Neuronal stem cell (in vitro differentiated cells): ENCODE data around the gene RNLS.

ENCODE experiments used
- DNase-seq: peaks from one replicate; pipeline ENCODE4 v3.0.0-alpha.2; 2013; ENCODE audit warnings: low spot score
- H2AFZ ChIP-seq: one replicate; pipeline ENCODE4 v1.6.1; 2013; ENCODE audit warnings: mild to moderate bottlenecking, low read length, inconsistent platforms
- H2AK5ac ChIP-seq: 2 replicates; pipeline ENCODE4 v1.6.1; 2013; ENCODE audit warnings: low read depth, mild to moderate bottlenecking, inconsistent platforms, low read length, moderate library complexity, mixed read lengths
- H2BK120ac ChIP-seq: 2 replicates; pipeline ENCODE4 v1.6.1; 2013; ENCODE audit warnings: low read depth, mild to moderate bottlenecking, inconsistent platforms, low read length, moderate library complexity, mixed read lengths
- H2BK12ac ChIP-seq: one replicate; pipeline ENCODE4 v1.6.1; 2013; ENCODE audit warnings: low read length, inconsistent platforms
- H2BK15ac ChIP-seq: 2 replicates; pipeline ENCODE4 v1.6.1; 2013; ENCODE audit warnings: mild to moderate bottlenecking, low read length, inconsistent platforms, mixed read lengths
- H2BK5ac ChIP-seq: one replicate; pipeline ENCODE4 v1.6.1; 2013; ENCODE audit warnings: inconsistent platforms, mild to moderate bottlenecking, low read length, moderate library complexity
- H3K14ac ChIP-seq: one replicate; pipeline ENCODE4 v1.6.1; 2013; ENCODE audit warnings: low read length, inconsistent platforms
- H3K18ac ChIP-seq: 2 replicates; pipeline ENCODE4 v1.6.1; 2013; ENCODE audit warnings: low read length, inconsistent platforms
- H3K23ac ChIP-seq: 2 replicates; pipeline ENCODE4 v1.6.1; 2013; ENCODE audit warnings: low read depth, mild to moderate bottlenecking, mixed read lengths, low read length, inconsistent platforms; ENCODE audit not compliant: poor library complexity
- H3K27ac ChIP-seq: replicated peaks from 3 replicates; pipeline ENCODE4 v1.5.1; 2013; ENCODE audit warnings: low read length, inconsistent platforms
- H3K27me3 ChIP-seq, 3 experiments: 2 replicates each; pipeline ENCODE4 v1.6.1; 2013; ENCODE audit warnings: low read length in 3 of 3, mild to moderate bottlenecking in 2 of 3, inconsistent platforms in 1 of 3, low read depth in 1 of 3, mixed read lengths in 1 of 3, moderate library complexity in 1 of 3; ENCODE audit not compliant: control insufficient read depth in 3 of 3, insufficient read depth in 3 of 3
- H3K36me3 ChIP-seq, 2 donors: replicated peaks in 1 of 2; 2 replicates each; pipeline ENCODE4 v1.6.1; 2013; ENCODE audit warnings: low read length in 2 of 2; ENCODE audit not compliant: control insufficient read depth in 2 of 2, insufficient read depth in 2 of 2
- H3K4ac ChIP-seq: 2 replicates; pipeline ENCODE4 v1.6.1; 2013; ENCODE audit warnings: inconsistent platforms, mild to moderate bottlenecking, low read length, moderate library complexity
- H3K4me1 ChIP-seq, 2 donors: 1 replicate in 1 of 2; 2 replicates in 1 of 2; pipeline ENCODE4 v1.6.1; 2013; ENCODE audit warnings: low read length in 2 of 2, low read depth in 1 of 2; ENCODE audit not compliant: control insufficient read depth in 2 of 2, insufficient read depth in 1 of 2
- H3K4me2 ChIP-seq: one replicate; pipeline ENCODE4 v1.6.1; 2013; ENCODE audit warnings: mild to moderate bottlenecking, low read length, inconsistent platforms; ENCODE audit not compliant: insufficient read depth, poor library complexity, severe bottlenecking
- H3K4me3 ChIP-seq, 2 donors: 2 replicates each; pipeline ENCODE4 v1.5.1; 2013; ENCODE audit warnings: low read length in 2 of 2, mild to moderate bottlenecking in 2 of 2, inconsistent platforms in 1 of 2, moderate library complexity in 1 of 2
- H3K79me1 ChIP-seq: one replicate; pipeline ENCODE4 v1.6.1; 2013; ENCODE audit warnings: low read depth, mild to moderate bottlenecking, inconsistent platforms, low read length, moderate library complexity
- H3K9ac ChIP-seq: one replicate; pipeline ENCODE4 v1.6.1; 2013; ENCODE audit warnings: mild to moderate bottlenecking, low read depth, low read length, inconsistent platforms; ENCODE audit not compliant: poor library complexity
- H3K9me3 ChIP-seq, 2 donors: replicated peaks in 1 of 2; 2 replicates each; pipeline versions ENCODE3 to v1.6.1; 2013; ENCODE audit warnings: low read length in 2 of 2, mild to moderate bottlenecking in 2 of 2, inconsistent platforms in 1 of 2, low read depth in 1 of 2, mixed read lengths in 1 of 2, moderate library complexity in 1 of 2; ENCODE audit not compliant: control insufficient read depth in 2 of 2, insufficient read depth in 1 of 2
- H4K8ac ChIP-seq: one replicate; pipeline ENCODE4 v1.6.1; 2013; ENCODE audit warnings: low read depth, mild to moderate bottlenecking, inconsistent platforms, low read length, moderate library complexity
- H4K91ac ChIP-seq: one replicate; pipeline ENCODE4 v1.6.1; 2013; ENCODE audit warnings: low read length, low read depth, mild to moderate bottlenecking, inconsistent platforms; ENCODE audit not compliant: poor library complexity
- WGBS, 2 donors: extraction: QIAGEN DNeasy Blood & Tissue Kit; methylation state at CpG; one replicate each; pipeline ENCODE4 v1.1.7; 2013; ENCODE audit warnings: missing lambda C conversion rate in 2 of 2, mixed read lengths in 1 of 2; ENCODE audit not compliant: insufficient read length in 2 of 2, insufficient replicate concordance in 1 of 2; ENCODE audit errors: extremely low coverage in 2 of 2; 5-methylcytosine and 5-hydroxymethylcytosine counted together

The RNLS gene

GRCh38 chr10:88608052-88608732 is 25.1 kb upstream of the RNLS start:
- H2AFZ ChIP-seq, result no peak overlapping the region
- no CpG with 5 or more reads among the region's 6 CpGs for WGBS, 2 donors
- H3K4me2 ChIP-seq, result no peak overlapping the region
- H2BK120ac ChIP-seq, result no peak overlapping the region
- H3K4me1 ChIP-seq, result no peaks in the 10 kb centered on the region
- H3K9ac ChIP-seq, result no peak overlapping the region
- H3K23ac ChIP-seq, result no peak overlapping the region
- no peak overlapping the region for H2BK12ac ChIP-seq
- no peak overlapping the region for H3K18ac ChIP-seq
- no peak overlapping the region for H3K27ac ChIP-seq
- H3K4me3 ChIP-seq, result no peak overlapping the region
- DNase-seq, result no peak
- no peak overlapping the region for H2BK5ac ChIP-seq
- no peak overlapping the region for H2AK5ac ChIP-seq
- no peak overlapping the region for H3K14ac ChIP-seq
- no peak overlapping the region for H4K8ac ChIP-seq
- no peak overlapping the region for H2BK15ac ChIP-seq
- no peaks in the 10 kb centered on the region for H3K9me3 ChIP-seq
- no peaks in the 10 kb centered on the region for H3K36me3 ChIP-seq
- H3K79me1 ChIP-seq, result no peaks in the 10 kb centered on the region
- H3K27me3 ChIP-seq, result no peaks in the 10 kb centered on the region
- H3K4ac ChIP-seq, result no peak overlapping the region
- no peak overlapping the region for H4K91ac ChIP-seq

- no peaks in the 10 kb centered on the region for H3K79me1 ChIP-seq
- no peak overlapping the region for H2BK5ac ChIP-seq
- no peak overlapping the region for H2BK12ac ChIP-seq
- no peak overlapping the region for H3K27ac ChIP-seq
- H2BK120ac ChIP-seq, result no peak overlapping the region
- H2BK15ac ChIP-seq, result no peak overlapping the region
- H4K8ac ChIP-seq, result no peak overlapping the region
- H3K4ac ChIP-seq, result no peak overlapping the region
- no peak overlapping the region for H2AFZ ChIP-seq
- H3K14ac ChIP-seq, result no peak overlapping the region
- H3K4me3 ChIP-seq, result no peak overlapping the region
- no peaks in the 10 kb centered on the region for H3K9me3 ChIP-seq
- DNase-seq, result no peak
- no peaks in the 10 kb centered on the region for H3K27me3 ChIP-seq
- no peak overlapping the region for H3K9ac ChIP-seq
- no peak overlapping the region for H3K23ac ChIP-seq
- no peaks in the 10 kb centered on the region for H3K4me1 ChIP-seq
- no peak overlapping the region for H4K91ac ChIP-seq
- H3K18ac ChIP-seq, result no peak overlapping the region
- no CpG with 5 or more reads among the region's 1 CpG for WGBS, 2 donors
- no peaks in the 10 kb centered on the region for H3K36me3 ChIP-seq
- H3K4me2 ChIP-seq, result no peak overlapping the region
- H2AK5ac ChIP-seq, result no peak overlapping the region
Observed at GRCh38 chr10:88598055-88598454, 14.9 kb upstream of the RNLS start.

GRCh38 chr10:88594482-88594881 is 11.4 kb upstream of the RNLS start:
- Histone ChIP-seq H3K4me1 (no peaks in the 10 kb centered on the region), H4K8ac (no peak overlapping the region), H3K9ac (no peak overlapping the region), H3K4me3 (no peak overlapping the region), H4K91ac (no peak overlapping the region), H3K14ac (no peak overlapping the region), H3K9me3 (no peaks in the 10 kb centered on the region), H3K27ac (no peak overlapping the region), H3K18ac (no peak overlapping the region), H3K79me1 (no peaks in the 10 kb centered on the region), H2BK12ac (no peak overlapping the region), H3K4ac (no peak overlapping the region), H3K27me3 (no peaks in the 10 kb centered on the region), H3K36me3 (no peaks in the 10 kb centered on the region), H3K23ac (no peak overlapping the region), H3K4me2 (no peak overlapping the region), H2AK5ac (no peak overlapping the region), H2BK5ac (no peak overlapping the region), H2BK120ac (no peak overlapping the region), H2BK15ac (no peak overlapping the region), H2AFZ (no peak overlapping the region)
- DNase-seq, result no peak
- no CpG with 5 or more reads among the region's 1 CpG for WGBS, 2 donors

GRCh38 chr10:88592906-88593305 is 9.8 kb upstream of the RNLS start:
- no peak overlapping the region for H3K23ac ChIP-seq
- H2AFZ ChIP-seq, result no peak overlapping the region
- no peak overlapping the region for H3K4me2 ChIP-seq
- H2BK12ac ChIP-seq, result no peak overlapping the region
- no peak overlapping the region for H3K27ac ChIP-seq
- no peaks in the 10 kb centered on the region for H3K79me1 ChIP-seq
- H3K4me1 ChIP-seq, result no peaks in the 10 kb centered on the region
- H3K4ac ChIP-seq, result no peak overlapping the region
- H4K91ac ChIP-seq, result no peak overlapping the region
- H3K36me3 ChIP-seq, result no peaks in the 10 kb centered on the region
- WGBS, 2 donors, result no CpG with 5 or more reads among the region's 2 CpGs
- no peak overlapping the region for H2BK120ac ChIP-seq
- H3K18ac ChIP-seq, result no peak overlapping the region
- no peak overlapping the region for H4K8ac ChIP-seq
- no peak overlapping the region for H3K14ac ChIP-seq
- DNase-seq, result no peak
- H3K9ac ChIP-seq, result no peak overlapping the region
- no peaks in the 10 kb centered on the region for H3K27me3 ChIP-seq
- H2BK15ac ChIP-seq, result no peak overlapping the region
- H3K4me3 ChIP-seq, result no peak overlapping the region
- no peak overlapping the region for H2BK5ac ChIP-seq
- H3K9me3 ChIP-seq, result no peaks in the 10 kb centered on the region
- no peak overlapping the region for H2AK5ac ChIP-seq
